NCI-H2227 treated with DMSO at 0.1 percent for 48 hours (cell line): Measurements from ENCODE around the gene KCNMA1.

Source experiments
- DNase-seq: peaks from one replicate; lab custom pipeline; 2025; lab: John Stamatoyannopoulos, UW

KCNMA1 gene

DNA sequence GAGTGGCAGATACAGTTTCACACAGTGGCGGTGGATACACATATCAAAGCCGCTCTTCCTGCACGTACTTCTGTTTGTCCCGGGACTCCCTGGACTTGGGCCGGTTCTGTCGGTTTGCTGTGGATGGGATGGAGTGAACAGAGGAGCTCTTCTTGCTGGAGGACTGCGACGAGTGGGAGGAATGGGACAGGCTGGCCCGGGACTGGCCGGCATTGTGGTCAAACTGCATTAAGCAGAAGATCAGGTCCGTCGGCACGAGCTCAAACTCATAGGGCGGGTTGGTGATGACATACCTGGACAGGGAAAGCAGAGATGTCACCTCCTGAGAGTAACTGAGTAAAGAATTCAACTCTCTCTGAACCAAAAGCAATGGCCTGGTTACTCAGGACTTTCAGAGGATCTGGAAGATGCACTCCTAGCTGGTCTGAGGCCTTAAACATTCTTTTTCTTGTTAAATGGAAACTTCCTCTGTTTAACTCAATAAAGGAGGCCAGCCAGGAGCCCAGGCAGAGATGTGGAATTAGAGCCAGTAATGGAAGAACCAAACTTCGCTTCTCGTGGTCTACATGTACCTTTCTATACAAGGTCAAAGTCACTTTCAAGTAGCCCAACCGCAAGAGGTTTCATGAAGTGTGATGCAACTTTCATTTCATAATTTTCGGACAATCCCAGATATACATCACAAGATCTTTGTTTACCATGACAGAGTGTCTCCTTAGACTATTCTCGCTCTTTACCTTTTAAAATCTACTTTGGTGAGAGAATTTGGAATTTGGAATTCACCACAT is 750.2 kb downstream of the KCNMA1 start:
- DNase-seq: no peak

DNA sequence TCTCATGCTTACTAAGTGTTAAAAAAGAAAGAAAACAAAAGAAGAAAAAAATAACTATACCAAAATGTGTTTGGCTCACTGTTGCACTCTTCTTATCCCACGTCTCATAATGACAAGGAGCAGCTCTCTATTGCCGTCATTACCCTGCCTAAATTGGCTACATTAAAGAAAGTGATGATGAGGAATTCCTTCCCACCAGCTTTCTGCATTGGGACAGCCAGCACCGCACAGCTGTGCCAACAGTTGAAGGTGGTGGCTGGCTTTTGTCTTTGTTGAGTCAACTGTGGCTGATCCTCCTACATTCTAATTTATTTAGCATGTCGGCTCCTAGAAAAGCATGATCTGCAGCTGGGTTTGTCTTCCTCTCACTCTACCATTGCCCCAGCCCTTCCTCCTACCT is 751.8 kb downstream of the KCNMA1 start:
- no peak for DNase-seq

DNA sequence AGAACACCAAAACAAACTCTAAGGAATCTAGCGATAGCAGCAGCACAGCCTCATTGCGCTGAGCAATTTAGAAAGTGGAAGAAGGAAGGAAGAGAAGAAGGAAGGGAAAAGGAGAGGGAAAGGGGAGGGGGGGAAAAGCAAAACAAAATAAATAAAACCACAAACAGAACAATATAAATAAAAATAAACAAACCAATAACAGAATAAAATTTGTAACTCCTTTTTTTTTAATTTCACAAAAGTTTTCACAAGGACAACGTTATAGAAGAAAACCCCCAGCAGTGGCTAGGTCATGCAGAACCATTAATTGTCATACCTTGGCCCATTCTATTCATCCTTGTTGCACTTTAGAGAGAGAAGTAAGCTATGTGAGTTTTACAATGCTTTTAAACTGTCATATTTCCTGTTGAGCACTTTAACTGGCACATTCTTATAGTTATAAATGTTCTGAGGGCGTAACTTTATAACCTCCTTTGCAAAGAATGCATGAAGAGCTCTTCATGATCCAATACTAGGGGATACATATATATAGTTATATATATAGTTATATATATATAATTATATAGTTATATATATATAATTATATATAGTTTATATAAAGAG is 752.8 kb downstream of the KCNMA1 start:
- DNase-seq: no peak

- DNase-seq: no peak
Measured at GRCh38 chr10:76883596-76883995, 754.0 kb downstream of the KCNMA1 start.

- no peak for DNase-seq
Measured at GRCh38 chr10:76882796-76883195, 754.8 kb downstream of the KCNMA1 start.

GRCh38 chr10:76882245-76882644 is 755.4 kb downstream of the KCNMA1 start:
- no peak for DNase-seq

DNA sequence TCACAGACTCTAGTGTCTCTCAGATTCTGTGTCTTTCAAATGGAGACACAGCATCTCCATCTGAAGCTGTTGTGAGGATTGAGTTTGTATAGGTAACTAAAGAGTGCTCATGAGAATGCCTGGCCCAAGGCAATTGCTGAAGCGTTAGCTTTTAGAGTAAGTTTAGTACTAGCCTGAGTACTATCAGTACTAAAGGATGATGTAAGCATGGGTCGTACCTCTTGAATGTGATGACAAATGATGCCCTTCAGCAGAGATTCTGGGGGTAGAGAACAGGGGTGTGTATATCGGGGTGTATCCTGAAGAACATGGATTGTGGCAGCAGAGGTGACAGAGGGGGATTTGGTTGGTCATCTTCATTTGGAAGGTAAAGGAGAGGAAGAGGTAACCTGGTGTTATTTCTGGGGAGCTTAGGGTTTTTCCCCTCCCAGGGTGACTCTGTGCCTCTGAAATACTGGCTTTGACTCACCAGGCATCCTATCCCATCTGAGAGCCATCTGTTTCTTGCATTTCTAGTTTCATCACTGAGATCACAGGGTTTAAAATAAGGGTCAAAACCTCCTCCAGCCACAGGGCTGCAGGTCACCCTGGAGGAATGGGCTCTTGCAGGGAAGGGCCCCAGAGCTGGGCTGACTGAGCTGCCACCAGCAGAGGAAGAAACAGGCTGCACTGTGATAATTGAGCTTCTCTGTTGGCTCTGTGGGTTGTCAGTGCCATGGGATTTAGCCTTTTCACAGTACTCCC is 756.0 kb downstream of the KCNMA1 start:
- no peak for DNase-seq

DNA sequence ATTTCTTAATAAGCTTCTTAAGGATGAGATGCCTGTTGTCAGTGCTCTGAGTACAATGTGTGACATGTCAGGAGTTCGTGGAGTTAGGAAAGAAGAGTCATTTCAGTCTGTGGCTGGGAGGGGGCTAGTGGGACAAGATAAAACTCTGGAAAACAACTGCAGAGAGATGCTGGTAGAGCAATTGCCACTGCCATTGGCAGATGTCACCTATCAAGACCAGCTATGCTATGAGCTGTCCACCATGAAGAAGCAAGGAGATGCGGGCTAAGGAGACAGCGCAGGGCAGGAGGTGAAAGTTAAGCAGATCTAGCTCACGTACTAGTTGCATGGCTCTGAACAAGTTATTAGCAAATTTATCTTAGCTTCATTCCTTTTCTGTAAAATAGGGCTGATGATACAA is 756.7 kb downstream of the KCNMA1 start:
- no peak for DNase-seq

DNA sequence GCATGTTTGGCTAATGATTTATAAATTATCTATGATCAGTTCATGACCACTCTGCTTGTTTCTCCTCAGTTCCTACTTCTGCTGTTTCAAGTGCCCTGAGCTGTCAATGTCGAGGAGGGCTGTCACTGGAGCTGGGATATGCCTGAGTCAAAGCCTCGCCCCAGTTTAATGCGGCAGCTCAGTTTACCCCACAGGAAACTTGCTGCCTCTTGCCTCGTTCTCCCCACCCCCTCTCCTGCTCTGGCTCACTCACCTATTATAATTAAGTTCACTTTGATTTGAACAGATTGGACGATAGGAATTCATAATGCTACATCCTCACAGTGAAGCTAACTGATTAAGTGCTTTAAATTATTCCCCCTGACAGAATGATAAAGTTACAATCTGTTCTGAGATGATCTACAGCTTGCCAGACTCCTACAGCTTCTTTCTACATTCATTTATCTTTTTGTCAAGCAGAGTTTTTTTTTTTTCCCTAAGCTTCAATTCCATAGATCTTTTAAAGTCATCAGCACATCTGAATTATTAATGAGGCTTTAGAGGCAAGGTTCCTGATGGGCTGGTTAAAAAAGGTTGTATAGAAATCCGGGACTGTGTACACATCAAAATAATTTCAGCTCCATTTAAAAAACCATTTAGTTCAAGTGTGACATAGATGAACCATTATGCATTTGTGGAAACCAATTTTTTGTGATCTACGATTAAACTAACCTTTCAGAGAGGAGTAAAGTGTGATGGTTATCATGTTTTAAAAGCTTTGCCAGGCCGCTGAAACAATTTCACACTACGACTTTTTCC is 758.3 kb downstream of the KCNMA1 start:
- DNase-seq: no peak

DNA sequence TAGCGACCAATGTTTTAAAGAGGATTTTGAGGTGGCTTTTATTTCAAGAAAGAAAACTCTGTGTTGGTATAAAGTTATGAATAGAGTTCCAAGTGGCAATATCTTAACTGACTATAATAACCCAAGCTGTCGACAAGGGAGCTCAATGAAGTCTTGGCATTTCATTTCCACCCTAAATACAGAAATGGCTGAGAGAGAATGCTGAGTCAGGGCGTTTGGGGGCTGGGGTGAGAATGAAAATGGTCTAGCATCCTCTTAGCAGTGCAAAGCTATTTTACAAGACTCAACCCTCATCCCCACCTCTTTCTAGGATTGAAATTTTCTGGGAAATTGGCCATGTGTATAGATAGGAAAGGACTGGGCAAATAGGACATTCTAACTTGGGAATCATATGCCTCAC is 759.1 kb downstream of the KCNMA1 start:
- no peak for DNase-seq

DNA sequence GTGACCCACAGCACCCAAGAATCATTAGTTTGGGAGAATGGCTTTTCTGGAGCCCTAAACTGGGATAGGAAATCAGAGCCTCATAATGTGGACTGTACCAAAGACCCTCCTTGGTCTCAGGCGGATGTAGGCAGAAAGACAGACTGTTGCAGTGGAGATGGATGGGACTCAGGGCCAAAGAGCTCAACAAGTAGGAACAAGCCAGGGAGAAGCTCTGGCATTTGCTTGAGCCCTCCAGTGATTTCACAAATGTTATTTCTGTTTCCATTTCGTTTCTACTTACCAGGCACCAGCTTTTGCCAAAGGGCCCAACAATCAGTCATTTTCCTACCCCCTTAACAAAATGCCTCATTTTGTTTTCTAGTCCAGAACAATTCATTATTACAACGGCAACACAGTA is 762.7 kb downstream of the KCNMA1 start:
- DNase-seq: no peak

- DNase-seq: no peak
Measured at GRCh38 chr10:76874176-76874575, 763.4 kb downstream of the KCNMA1 start.

DNA sequence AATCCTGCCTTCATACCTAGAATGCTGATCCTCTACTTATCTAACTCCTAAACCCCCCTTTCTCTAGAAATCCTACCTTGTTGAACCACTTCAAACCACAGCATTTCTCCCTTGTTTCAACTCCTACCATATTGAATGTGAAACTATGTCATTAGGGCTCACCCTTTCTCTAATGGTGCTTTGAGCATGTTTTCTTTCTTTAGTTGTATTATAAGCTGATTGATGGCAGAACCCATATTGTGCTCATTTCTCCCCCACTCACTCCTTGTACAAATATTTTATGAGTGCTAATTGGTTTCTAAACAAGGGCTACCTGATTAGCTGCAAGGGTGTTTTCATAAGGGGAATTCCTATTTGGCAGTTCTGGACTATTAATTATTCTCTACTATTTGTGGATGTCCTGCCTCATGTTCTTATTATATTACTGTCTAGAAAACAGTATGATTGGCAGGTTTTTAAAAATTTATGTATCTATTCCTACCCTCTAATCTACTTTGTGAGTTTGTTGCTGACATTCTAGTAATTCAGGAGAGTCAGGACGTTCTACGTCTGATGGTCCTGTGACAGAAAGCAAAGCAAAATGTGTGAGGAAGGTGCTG is 765.8 kb downstream of the KCNMA1 start:
- no peak for DNase-seq

- no peak for DNase-seq
Measured at GRCh38 chr10:76869931-76870330, 767.7 kb downstream of the KCNMA1 start.

GRCh38 chr10:76868098-76868977 is 769.3 kb downstream of the KCNMA1 start:
- DNase-seq: no peak

- no peak for DNase-seq
Measured at GRCh38 chr10:76866841-76867586, 770.6 kb downstream of the KCNMA1 start.

DNA sequence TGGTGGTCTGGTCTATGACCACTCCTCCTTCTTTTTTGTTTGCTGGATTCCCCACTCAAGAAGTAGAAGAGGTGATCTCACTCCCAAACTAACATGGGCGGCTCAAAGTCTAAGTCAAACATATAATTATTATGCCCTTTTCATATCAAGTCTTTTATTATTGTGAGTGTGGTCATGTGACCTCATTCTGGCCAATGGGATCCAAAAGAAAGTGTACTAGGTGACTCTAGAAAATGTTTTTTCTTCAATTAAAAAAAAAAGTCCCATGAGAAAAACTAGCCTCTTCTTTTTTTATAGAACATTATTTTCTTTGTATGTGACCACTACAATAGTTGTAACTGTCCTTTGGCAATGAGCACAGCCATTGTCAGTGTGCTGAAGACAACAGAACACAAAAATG is 772.7 kb downstream of the KCNMA1 start:
- no peak for DNase-seq

DNA sequence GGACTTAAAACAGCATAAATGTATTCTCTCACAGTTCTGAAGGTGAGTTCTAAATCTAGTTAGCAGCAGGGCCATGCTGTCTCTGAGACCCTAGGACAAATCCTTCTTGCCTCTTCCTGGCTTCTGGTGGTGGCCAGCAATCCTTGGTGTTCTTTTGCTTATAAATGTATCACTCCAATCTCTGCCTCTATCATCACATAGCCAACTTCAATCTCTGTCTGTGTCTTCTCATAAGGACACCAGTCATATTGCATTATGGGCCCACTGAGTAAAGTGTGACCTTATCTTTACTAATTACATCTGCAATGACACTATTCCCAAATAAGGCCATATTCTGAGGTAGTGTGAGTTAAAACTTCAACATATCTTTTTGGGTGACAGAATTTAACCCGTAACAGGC is 778.9 kb downstream of the KCNMA1 start:
- DNase-seq: no peak

GRCh38 chr10:76840802-76841201 is 796.8 kb downstream of the KCNMA1 start:
- DNase-seq: no peak

- no peak for DNase-seq
Measured at GRCh38 chr10:76839276-76839675, 798.3 kb downstream of the KCNMA1 start.
